Esophagus muscularis mucosa (tissue), 4 donors: Measurements from ENCODE around the gene PRM1. TPM values are rescaled to one million over a fixed set of nuclear protein-coding genes. Genes with fewer than 3 reads are reported as not detected.

Experiments
- DNase-seq: peaks from one replicate; pipeline ENCODE4 v3.0.0-alpha.2; 2017; ENCODE audit errors: extremely low spot score
- H3K27ac ChIP-seq, 4 donors: fragments of 200-600 bp; sonication (generic); replicated peaks in 1 of 4; 1 replicate in 3 of 4; 2 replicates in 1 of 4; pipeline ENCODE4 v1.5.1; 2016 to 2019; ENCODE audit warnings: mild to moderate bottlenecking in 1 of 4
- H3K27me3 ChIP-seq, 4 donors: fragments of 200-600 bp; sonication (generic); one replicate each; pipeline versions ENCODE4 v1.5.1 to v1.6.0; 2016 to 2019
- H3K36me3 ChIP-seq, 4 donors: fragments of 200-600 bp; sonication (generic); one replicate each; pipeline ENCODE4 v1.5.1; 2016 to 2019
- H3K4me1 ChIP-seq, 4 donors: fragments of 200-600 bp; sonication (generic); one replicate each; pipeline ENCODE4 v1.5.1; 2016 to 2019
- H3K4me3 ChIP-seq, 4 donors: fragments of 200-600 bp; sonication (generic); 1 replicate in 2 of 4; 2 replicates in 2 of 4; pipeline ENCODE4 v1.5.1; 2016 to 2019; ENCODE audit warnings: mild to moderate bottlenecking in 4 of 4, moderate library complexity in 1 of 4
- H3K9me3 ChIP-seq, 4 donors: fragments of 200-600 bp; sonication (generic); 1 replicate in 3 of 4; 2 replicates in 1 of 4; pipeline ENCODE4 v1.5.1; 2016 to 2019
- CTCF ChIP-seq, 3 experiments: fragments of 200-600 bp in 2 of 3; fragments of 450-650 bp in 1 of 3; sonication (generic) in 2 of 3; IDR thresholded peaks; one replicate each; pipeline ENCODE4 v1.5.1; 2017 to 2019; ENCODE audit warnings: antibody characterized with exemption in 3 of 3, mild to moderate bottlenecking in 2 of 3, moderate library complexity in 1 of 3
- EP300 ChIP-seq: sonication (generic); formaldehyde crosslinking; IDR thresholded peaks from one replicate; pipeline ENCODE4 v1.6.1; 2017; ENCODE audit warnings: antibody characterized with exemption
- POLR2A ChIP-seq: fragments of 450-650 bp; IDR thresholded peaks from one replicate; pipeline ENCODE4 v1.6.1; 2017; ENCODE audit warnings: antibody characterized with exemption, moderate library complexity, mild to moderate bottlenecking, low read depth
- POLR2AphosphoS5 ChIP-seq, 2 donors: sonication (generic); formaldehyde crosslinking; IDR thresholded peaks; one replicate each; pipeline ENCODE4 v1.6.1; 2017; ENCODE audit warnings: antibody characterized with exemption in 2 of 2
- WGBS: methylation state at CpG from one replicate; pipeline ENCODE4 v1.1.5; 2018; 5-methylcytosine and 5-hydroxymethylcytosine counted together
- intact Hi-C: fragments of 100-400 bp; cut with DNase I; formaldehyde crosslinking; loops from one replicate; pipeline ENCODE4 v1.15.1; 2023
- total RNA-seq, 4 donors: library from RNA; depleted of rRNA; stranded (reverse); fragments of >200 nt; gene quantifications; one replicate each; pipeline versions ENCODE4 v1.1.0 to v1.2.1, GENCODE V29; 2016

Gene PRM1
- total RNA-seq, 4 donors from 2014 or later = not detected

- no peak overlapping the region for H3K27ac ChIP-seq
- intact Hi-C loops = no loop called here
- no peaks in the 10 kb centered on the region for H3K27me3 ChIP-seq
- no peaks in the 10 kb centered on the region for H3K36me3 ChIP-seq
- no peak for DNase-seq
- no peak for TF ChIP-seq EP300
- TF ChIP-seq POLR2AphosphoS5 (IDR thresholded peaks at IDR 0.05) = no peak
- no peak for TF ChIP-seq CTCF (IDR thresholded peaks at IDR 0.05)
- no peak for TF ChIP-seq POLR2A
- H3K4me1 ChIP-seq = no peaks in the 10 kb centered on the region
- no peak overlapping the region for H3K4me3 ChIP-seq
- 88% methylated on average over 8 of the region's 8 CpGs for WGBS
- H3K9me3 ChIP-seq = no peaks in the 10 kb centered on the region
Observed at GRCh38 chr16:11306381-11306780, 25.3 kb upstream of the PRM1 start.

GRCh38 chr16:11303405-11304138 lies 22.4 kb upstream of the PRM1 start:
- DNase-seq = no peak
- WGBS = 73% methylated on average over 18 of the region's 18 CpGs

GRCh38 chr16:11302977-11303376 lies 21.8 kb upstream of the PRM1 start:
- intact Hi-C loops = no loop called here
- H3K4me1 ChIP-seq = peaks cover 0 to 1% (median under 1%) of the 10 kb centered on the region in 4 donors
- H3K9me3 ChIP-seq = no peaks in the 10 kb centered on the region
- H3K27ac ChIP-seq = no peak overlapping the region
- H3K4me3 ChIP-seq = no peak overlapping the region
- 91% methylated on average over 3 of the region's 4 CpGs for WGBS
- no peak for DNase-seq
- TF ChIP-seq POLR2A (no peak), POLR2AphosphoS5 (IDR thresholded peaks at IDR 0.05) (no peak), CTCF (IDR thresholded peaks at IDR 0.05) (no peak), EP300 (no peak)
- no peaks in the 10 kb centered on the region for H3K27me3 ChIP-seq
- H3K36me3 ChIP-seq = no peaks in the 10 kb centered on the region

More at GRCh38 chr16:11303405-11304138, 22.4 kb upstream of the PRM1 start:
- H3K4me3 ChIP-seq = no peak overlapping the region
- intact Hi-C loops = no loop called here
- H3K4me1 ChIP-seq = no peaks in the 10 kb centered on the region
- H3K36me3 ChIP-seq = no peaks in the 10 kb centered on the region
- no peak overlapping the region for H3K27ac ChIP-seq
- no peaks in the 10 kb centered on the region for H3K27me3 ChIP-seq
- H3K9me3 ChIP-seq = no peaks in the 10 kb centered on the region
- TF ChIP-seq POLR2A (no peak), POLR2AphosphoS5 (IDR thresholded peaks at IDR 0.05) (no peak), CTCF (IDR thresholded peaks at IDR 0.05) (no peak), EP300 (no peak)

- no peak overlapping the region for H3K4me3 ChIP-seq
- intact Hi-C loops = no loop called here
- TF ChIP-seq CTCF (IDR thresholded peaks at IDR 0.05) (no peak), POLR2A (no peak), POLR2AphosphoS5 (IDR thresholded peaks at IDR 0.05) (no peak), EP300 (no peak)
- H3K4me1 ChIP-seq = peaks cover 11 to 12% (median 12%) of the 10 kb centered on the region in 4 donors
- no peaks in the 10 kb centered on the region for H3K36me3 ChIP-seq
- H3K9me3 ChIP-seq = no peaks in the 10 kb centered on the region
- 78% methylated on average over 4 of the region's 4 CpGs for WGBS
- no peaks in the 10 kb centered on the region for H3K27me3 ChIP-seq
- DNase-seq = no peak
- H3K27ac ChIP-seq = no peak overlapping the region
Observed at GRCh38 chr16:11301645-11302501, 20.7 kb upstream of the PRM1 start.
